GM12864 (cell line): ENCODE measurements around the gene PKP1.

Experiments used
- DNase-seq: peaks from one replicate; pipeline ENCODE4 v3.0.0-alpha.2; 2011; ENCODE audit warnings: low read depth
- H3K4me3 ChIP-seq: 2 replicates; pipeline ENCODE4 v1.5.1; 2011; ENCODE audit warnings: mild to moderate bottlenecking, low read depth, low read length, control low read depth
- TF ChIP-seq, protein P1 (sequence below): IDR thresholded peaks from 2 replicates; pipeline ENCODE4 v1.5.1; 2011; ENCODE audit warnings: low read depth, mild to moderate bottlenecking, moderate library complexity, low read length, control low read depth, inconsistent platforms; ENCODE audit errors: missing control alignments

PKP1 gene

DNA sequence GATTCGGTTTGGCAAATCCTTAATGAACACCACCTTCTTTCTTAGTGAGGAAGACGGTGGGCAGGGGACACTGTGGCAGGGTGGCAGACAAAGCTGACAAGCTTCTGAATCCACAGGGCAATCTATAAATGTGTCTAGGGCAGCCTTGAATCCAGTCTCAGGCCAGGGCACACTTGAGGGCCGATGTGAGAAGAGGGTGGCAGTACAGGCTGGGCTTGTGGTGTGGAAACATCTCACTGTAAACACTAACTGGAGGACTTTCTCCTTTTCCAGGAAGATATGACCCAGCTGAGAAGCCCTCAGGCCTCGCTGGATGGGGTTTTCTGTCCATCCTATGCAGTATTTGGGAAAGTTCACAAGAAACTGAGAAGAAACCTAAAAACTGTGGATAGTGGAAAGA is 46.5 kb downstream of the PKP1 start:
- H3K4me3 ChIP-seq = no peak overlapping the region
- no peak for DNase-seq
- TF ChIP-seq, protein P1, sequence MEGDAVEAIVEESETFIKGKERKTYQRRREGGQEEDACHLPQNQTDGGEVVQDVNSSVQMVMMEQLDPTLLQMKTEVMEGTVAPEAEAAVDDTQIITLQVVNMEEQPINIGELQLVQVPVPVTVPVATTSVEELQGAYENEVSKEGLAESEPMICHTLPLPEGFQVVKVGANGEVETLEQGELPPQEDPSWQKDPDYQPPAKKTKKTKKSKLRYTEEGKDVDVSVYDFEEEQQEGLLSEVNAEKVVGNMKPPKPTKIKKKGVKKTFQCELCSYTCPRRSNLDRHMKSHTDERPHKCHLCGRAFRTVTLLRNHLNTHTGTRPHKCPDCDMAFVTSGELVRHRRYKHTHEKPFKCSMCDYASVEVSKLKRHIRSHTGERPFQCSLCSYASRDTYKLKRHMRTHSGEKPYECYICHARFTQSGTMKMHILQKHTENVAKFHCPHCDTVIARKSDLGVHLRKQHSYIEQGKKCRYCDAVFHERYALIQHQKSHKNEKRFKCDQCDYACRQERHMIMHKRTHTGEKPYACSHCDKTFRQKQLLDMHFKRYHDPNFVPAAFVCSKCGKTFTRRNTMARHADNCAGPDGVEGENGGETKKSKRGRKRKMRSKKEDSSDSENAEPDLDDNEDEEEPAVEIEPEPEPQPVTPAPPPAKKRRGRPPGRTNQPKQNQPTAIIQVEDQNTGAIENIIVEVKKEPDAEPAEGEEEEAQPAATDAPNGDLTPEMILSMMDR = no peak

DNA sequence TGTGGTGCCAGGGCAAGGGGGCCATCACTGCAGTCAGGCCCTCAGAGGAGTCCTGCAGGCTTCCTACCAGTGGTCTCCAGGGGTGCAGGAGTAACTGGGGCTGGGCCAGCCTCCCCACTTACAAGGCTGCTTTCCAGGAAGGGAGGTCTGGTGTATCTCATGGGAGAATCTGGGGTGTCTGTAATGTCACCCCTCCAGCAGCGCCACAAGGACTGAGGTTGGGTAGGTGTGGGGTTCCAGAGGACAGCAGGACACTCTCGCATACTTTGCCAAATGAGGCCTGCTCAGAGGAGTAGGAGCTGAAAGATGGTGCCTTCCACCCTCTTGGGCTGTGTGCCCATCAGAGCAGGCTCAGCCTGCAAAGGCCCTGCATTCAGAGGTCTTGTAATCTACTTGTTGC is 47.2 kb downstream of the PKP1 start:
- no peak for DNase-seq
- H3K4me3 ChIP-seq = no peak overlapping the region
- TF ChIP-seq, protein P1 = no peak

DNA sequence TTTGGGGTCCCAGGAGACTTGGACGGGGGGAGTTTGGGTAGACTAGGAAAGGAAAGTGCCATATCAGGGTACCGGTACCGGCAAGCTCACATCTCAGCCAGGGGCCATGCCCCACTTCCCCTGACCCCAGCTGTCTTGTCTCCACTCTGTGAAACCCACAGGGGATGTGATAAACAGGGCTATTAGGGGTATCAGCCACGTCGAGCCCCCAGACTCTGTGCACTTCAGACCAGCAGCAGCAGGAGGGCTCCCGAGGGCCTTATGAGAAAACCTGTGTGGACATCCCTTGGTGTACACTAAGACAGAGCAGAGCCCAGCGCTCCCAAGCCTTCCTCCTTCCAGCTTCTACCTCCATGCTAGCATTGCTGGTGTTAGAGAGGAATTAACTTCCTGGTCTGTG is 47.9 kb downstream of the PKP1 start:
- DNase-seq = no peak
- TF ChIP-seq, protein P1 = no peak
- no peak overlapping the region for H3K4me3 ChIP-seq

DNA sequence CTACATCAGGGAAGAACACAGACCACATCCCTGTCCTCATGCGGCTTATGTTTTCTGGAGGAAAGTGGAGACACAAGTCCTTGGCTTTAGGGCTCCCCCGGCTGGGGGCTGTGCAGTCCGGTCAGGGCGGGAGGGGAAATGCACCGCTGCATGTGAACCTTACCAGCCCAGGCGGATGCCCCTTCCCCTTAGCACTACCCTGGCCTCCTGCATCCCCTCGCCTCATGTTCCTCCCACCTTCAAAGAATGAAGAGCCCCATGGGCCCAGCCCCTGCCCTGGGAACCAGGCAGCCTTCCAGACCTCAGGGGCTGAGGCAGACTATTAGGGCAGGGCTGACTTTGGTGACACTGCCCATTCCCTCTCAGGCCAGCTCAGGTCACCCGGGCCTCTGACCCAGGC is 48.7 kb downstream of the PKP1 start:
- DNase-seq = no peak

DNA sequence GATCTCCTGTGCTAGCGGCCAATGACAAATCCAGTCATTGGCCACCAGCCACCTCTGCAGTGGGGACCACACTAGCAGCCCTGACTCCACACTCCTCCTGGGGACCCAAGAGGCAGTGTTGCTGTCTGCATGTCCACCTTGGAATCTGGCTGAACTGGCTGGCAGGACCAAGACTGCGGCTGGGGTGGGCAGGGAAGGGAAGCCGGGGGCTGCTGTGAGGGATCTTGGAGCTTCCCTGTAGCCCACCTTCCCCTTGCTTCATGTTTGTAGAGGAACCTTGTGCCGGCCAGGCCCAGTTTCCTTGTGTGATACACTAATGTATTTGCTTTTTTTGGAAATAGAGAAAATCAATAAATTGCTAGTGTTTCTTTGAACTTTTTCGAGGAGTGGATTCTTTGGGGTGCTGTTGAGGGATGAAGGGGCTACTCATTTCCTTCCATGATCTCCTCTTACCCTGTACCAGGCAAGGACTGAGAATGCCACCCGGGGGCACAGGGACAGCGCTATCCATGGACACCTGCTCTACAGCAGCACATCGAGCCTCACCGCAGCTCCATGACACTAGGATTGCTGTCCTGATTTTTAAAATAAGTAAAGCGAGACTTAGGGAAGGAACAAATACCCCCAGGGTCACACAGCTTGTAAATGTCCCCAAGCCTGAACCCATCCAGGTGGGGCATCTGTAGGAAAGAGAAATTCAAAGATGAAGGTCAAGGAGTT is 49.5 kb downstream of the PKP1 start:
- no peak overlapping the region for H3K4me3 ChIP-seq
- DNase-seq = no peak
- TF ChIP-seq, protein P1 = no peak

More for the DNA sequence above, 48.7 kb downstream of the PKP1 start:
- H3K4me3 ChIP-seq = no peak overlapping the region
- TF ChIP-seq, protein P1 = no peak

DNA sequence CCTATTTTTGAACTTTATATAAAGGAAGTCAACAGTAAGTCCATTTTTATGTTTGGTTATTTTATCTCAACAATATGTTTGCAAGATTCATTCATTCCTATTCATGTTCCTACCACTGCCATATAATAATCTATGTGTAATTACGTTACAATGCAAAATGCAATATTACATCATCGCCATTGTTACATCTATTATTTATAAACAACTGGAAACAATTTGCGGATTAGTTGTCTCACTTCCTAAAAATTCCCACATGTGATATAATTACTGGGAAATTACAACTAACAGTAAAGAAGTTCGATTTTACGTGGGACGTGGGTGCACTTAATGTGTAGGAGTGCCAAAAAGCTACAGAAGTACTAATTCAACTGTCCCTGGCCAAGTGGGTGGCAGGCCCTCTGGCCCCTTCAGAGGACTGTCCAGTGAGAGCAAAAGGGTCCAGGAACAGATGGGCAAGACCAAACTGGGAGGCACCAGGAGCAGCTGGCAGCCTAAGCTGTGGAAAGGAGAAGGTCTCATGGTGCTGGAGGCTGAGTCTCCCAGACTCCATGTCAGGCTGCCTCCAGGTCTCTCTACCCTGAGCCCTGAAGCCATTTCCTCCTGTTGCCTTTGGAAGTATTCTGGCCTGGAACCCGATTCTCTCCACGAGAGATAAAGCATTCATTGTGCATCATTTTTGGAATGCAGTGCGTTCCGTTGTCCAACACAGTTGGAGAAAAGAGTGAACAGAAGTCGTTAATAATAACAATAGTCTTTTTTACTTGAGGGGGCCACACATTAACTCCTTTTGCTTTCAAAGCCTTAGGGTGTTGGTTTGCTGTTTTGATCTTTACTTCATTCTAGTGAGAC is 51.2 kb downstream of the PKP1 start:
- no peak for DNase-seq
- TF ChIP-seq, protein P1 = no peak
- H3K4me3 ChIP-seq = no peak overlapping the region
